GM12878 (cell line): ENCODE measurements around the gene MPPED1. TPM values are rescaled to one million over a fixed set of nuclear protein-coding genes. Genes with fewer than 3 reads are reported as not detected.

ENCODE experiments used
- ATAC-seq: fragments of 200-7000 bp; cut with Tn5 transposase; 3 replicates; pipeline ENCODE4 v1.9.1; 2020; ENCODE audit warnings: mild to moderate bottlenecking, moderate library complexity
- BruUV-seq: library from RNA; stranded (reverse); fragments of 400-500 nt; replicated peaks from 2 replicates; lab custom pipeline; 2021; lab: Mats Ljungman, UMichigan
- CTCF ChIA-PET: fragments of 300-600 bp; sonication (Branson Sonifier 250); formaldehyde crosslinking; extraction: SDS; loops from one replicate; lab custom pipeline; 2021; ENCODE audit warnings: inconsistent platforms; lab: Yijun Ruan, JAX
- POLR2A ChIA-PET: fragments of 350-600 bp; formaldehyde crosslinking; extraction: SDS; loops from one replicate; lab custom pipeline; 2021; ENCODE audit warnings: inconsistent platforms; lab: Charles Lee
- RAD21 ChIA-PET: fragments of 300-600 bp; sonication (Branson Sonifier 250); formaldehyde crosslinking; loops from one replicate; lab custom pipeline; 2023; ENCODE audit warnings: antibody characterized with exemption; ENCODE audit not compliant: unreplicated experiment; lab: Charles Lee
- SMC1A ChIA-PET: fragments of 300-600 bp; sonication (Branson Sonifier 250); formaldehyde crosslinking; loops from one replicate; lab custom pipeline; 2023; ENCODE audit not compliant: unreplicated experiment, uncharacterized antibody; lab: Charles Lee
- DNase-seq: peaks from one replicate; pipeline ENCODE4 v3.0.0-alpha.2; 2011; ENCODE audit warnings: low read depth, low spot score
- FAIRE-seq: peaks from 3 replicates; lab custom pipeline; 2011; peaks lifted over from hg19 to GRCh38; lab: Jason Lieb, UNC
- H2AFZ ChIP-seq: 2 replicates; pipeline ENCODE4 v1.6.0; 2011; ENCODE audit warnings: low read depth, low read length, control low read depth; ENCODE audit not compliant: control insufficient read depth
- H3K27ac ChIP-seq: 2 replicates; pipeline ENCODE4 v1.5.1; 2011; ENCODE audit warnings: control low read depth; ENCODE audit not compliant: control insufficient read depth, insufficient read depth
- H3K27me3 ChIP-seq, 2 experiments: replicated peaks in 1 of 2; 2 replicates each; pipeline versions ENCODE4 v1.6.0 to v1.6.1; 2011; ENCODE audit warnings: low read length in 1 of 2; ENCODE audit not compliant: control insufficient read depth in 2 of 2, insufficient read depth in 2 of 2
- H3K36me3 ChIP-seq, 2 experiments: 2 replicates each; pipeline ENCODE4 v1.5.1; 2011; ENCODE audit warnings: low read length in 1 of 2; ENCODE audit not compliant: control insufficient read depth in 2 of 2, insufficient read depth in 2 of 2
- H3K4me1 ChIP-seq: 2 replicates; pipeline ENCODE4 v1.6.1; 2011; ENCODE audit warnings: mild to moderate bottlenecking, low read length, moderate library complexity, mixed read lengths; ENCODE audit not compliant: control insufficient read depth, insufficient read depth
- H3K4me2 ChIP-seq: 2 replicates; pipeline ENCODE4 v1.6.0; 2011; ENCODE audit warnings: control low read depth; ENCODE audit not compliant: control insufficient read depth, insufficient read depth
- H3K4me3 ChIP-seq: fragments of 200-600 bp; sonication (generic); 2 replicates; pipeline ENCODE4 v1.5.1; 2016
- H3K79me2 ChIP-seq: 2 replicates; pipeline ENCODE4 v1.6.0; 2011; ENCODE audit warnings: low read length; ENCODE audit not compliant: control insufficient read depth, insufficient read depth
- H3K9ac ChIP-seq: 2 replicates; pipeline ENCODE4 v1.8.0; 2011; ENCODE audit warnings: low read length, control low read depth, mixed read lengths; ENCODE audit not compliant: control insufficient read depth, insufficient read depth
- H3K9me3 ChIP-seq: replicated peaks from 3 replicates; pipeline ENCODE4 v1.5.1; 2011; ENCODE audit warnings: mild to moderate bottlenecking, low read length; ENCODE audit not compliant: control insufficient read depth, insufficient read depth
- H4K20me1 ChIP-seq: 2 replicates; pipeline ENCODE4 v1.6.0; 2011; ENCODE audit not compliant: control insufficient read depth, insufficient read depth
- ASH2L ChIP-seq: fragments of 300-600, 200-600 bp; sonication (generic); IDR thresholded peaks from 2 replicates; pipeline ENCODE4 v1.6.1; 2017; ENCODE audit warnings: low read depth, mild to moderate bottlenecking, borderline replicate concordance
- CHD1 ChIP-seq: IDR thresholded peaks from 2 replicates; pipeline ENCODE4 v1.6.1; 2012; ENCODE audit warnings: low read depth, low read length, improper control_type of control experiment
- CREB1 ChIP-seq: IDR thresholded peaks from 2 replicates; pipeline ENCODE4 v1.6.1; 2012; ENCODE audit warnings: low read depth, mild to moderate bottlenecking, inconsistent platforms
- ESRRA ChIP-seq: IDR thresholded peaks from 2 replicates; pipeline ENCODE4 v1.6.1; 2012; ENCODE audit warnings: mild to moderate bottlenecking, low read length, improper control_type of control experiment
- JUND ChIP-seq: IDR thresholded peaks from 2 replicates; pipeline ENCODE4 v1.6.1; 2012; ENCODE audit warnings: low read depth, mild to moderate bottlenecking, low read length, improper control_type of control experiment, moderate library complexity
- NR2F1 ChIP-seq: fragments of 450-650 bp; conservative IDR thresholded peaks from 2 replicates; pipeline ENCODE4 v1.6.1; 2017; ENCODE audit warnings: mild to moderate bottlenecking
- PML ChIP-seq: IDR thresholded peaks from 2 replicates; pipeline ENCODE4 v1.6.1; 2012; ENCODE audit warnings: low read length, inconsistent platforms
- RB1 ChIP-seq: fragments of 450-650 bp; formaldehyde crosslinking; IDR thresholded peaks from 2 replicates; pipeline ENCODE4 v1.6.1; 2017; ENCODE audit warnings: mild to moderate bottlenecking, borderline replicate concordance
- SUPT20H ChIP-seq: IDR thresholded peaks from 2 replicates; pipeline ENCODE4 v1.6.1; 2011; ENCODE audit warnings: low read depth, mild to moderate bottlenecking, low read length, moderate library complexity, borderline replicate concordance; ENCODE audit not compliant: control insufficient read depth
- TARDBP ChIP-seq: IDR thresholded peaks from 2 replicates; pipeline ENCODE4 v1.6.1; 2016; ENCODE audit warnings: borderline replicate concordance
- WGBS: methylation state at CpG from one replicate; pipeline ENCODE4 v1.1.6; 2016; ENCODE audit warnings: low lambda C conversion rate; ENCODE audit not compliant: insufficient replicate concordance, insufficient coverage; ENCODE audit errors: missing lambda C conversion rate; 5-methylcytosine and 5-hydroxymethylcytosine counted together
- in situ Hi-C: fragments of 300-500 bp; cut with MboI; formaldehyde crosslinking; loops from 9 replicates; pipeline ENCODE4 v1.14.3; 2018; ENCODE audit warnings: mixed read lengths
- intact Hi-C: fragments of 100-400 bp; cut with micrococcal nuclease; formaldehyde crosslinking; loops from one replicate; pipeline ENCODE4 v1.14.2; 2022; ENCODE audit not compliant: unreplicated experiment
- polyA plus RNA-seq, 11 experiments: library from polyadenylated mRNA; depleted of rRNA in 4 of 11; unstranded in 6 of 11; stranded (reverse) in 5 of 11; fragments of >200 nt; fragmentation: Nextera tagmentation in 4 of 11; fragmentation: Illumina TruSeq in 1 of 11; extraction: Ambion mirVana in 4 of 11; extraction: Trizol in 1 of 11; gene quantifications; 1 replicate in 1 of 11; 2 replicates in 10 of 11; pipeline versions ENCODE4 v1.2.1 to v1.2.3, GENCODE V29; 2011 to 2016; ENCODE audit warnings: inconsistent platforms in 2 of 11, missing spikeins in 2 of 11, low read depth in 1 of 11
- total RNA-seq, 4 experiments: library from RNA; depleted of rRNA in 3 of 4; stranded (reverse); fragments of >200 nt in 3 of 4; fragmentation: Illumina TruSeq in 1 of 4; extraction: Trizol in 1 of 4; gene quantifications; 2 replicates each; pipeline versions ENCODE4 v1.2.1 to v1.2.3, GENCODE V29; 2013 to 2021

Gene MPPED1
- total and polyA plus RNA-seq, 10 of the 15 experiments (the other 5 are each of a cell fraction or from before 2014, with no cell fraction given): 0.11 TPM; not detected in 9

- H3K9ac ChIP-seq: no peak overlapping the region
- no peaks in the 10 kb centered on the region; a peak in 1 of 4 replicates for H3K27me3 ChIP-seq
- ChIA-PET RAD21 (no interaction called here), POLR2A (no interaction called here), CTCF (no interaction called here), SMC1A (no interaction called here)
- no peak for TF ChIP-seq CHD1
- no peak for TF ChIP-seq NR2F1
- no peak for TF ChIP-seq CREB1
- TF ChIP-seq PML: no peak
- TF ChIP-seq RB1: no peak
- no peak for TF ChIP-seq TARDBP
- no peaks in the 10 kb centered on the region for H3K9me3 ChIP-seq
- FAIRE-seq (no peak), ATAC-seq (no peak), DNase-seq (no peak)
- WGBS: 34% methylated on average over 12 of the region's 12 CpGs
- no peak overlapping the region for H3K4me2 ChIP-seq
- H3K36me3 ChIP-seq: no peaks in the 10 kb centered on the region
- no peak overlapping the region for H2AFZ ChIP-seq
- BruUV-seq: no TSS peak
- H3K27ac ChIP-seq: no peak overlapping the region
- no peaks in the 10 kb centered on the region for H3K4me1 ChIP-seq
- H4K20me1 ChIP-seq: no peaks in the 10 kb centered on the region
- in situ Hi-C loops (no loop called here), intact Hi-C loops (no loop called here)
- no peaks in the 10 kb centered on the region for H3K79me2 ChIP-seq
- no peak overlapping the region for H3K4me3 ChIP-seq
These were observed 117.0 kb downstream of the MPPED1 start for GRCh38 chr22:43528601-43529360.

DNA sequence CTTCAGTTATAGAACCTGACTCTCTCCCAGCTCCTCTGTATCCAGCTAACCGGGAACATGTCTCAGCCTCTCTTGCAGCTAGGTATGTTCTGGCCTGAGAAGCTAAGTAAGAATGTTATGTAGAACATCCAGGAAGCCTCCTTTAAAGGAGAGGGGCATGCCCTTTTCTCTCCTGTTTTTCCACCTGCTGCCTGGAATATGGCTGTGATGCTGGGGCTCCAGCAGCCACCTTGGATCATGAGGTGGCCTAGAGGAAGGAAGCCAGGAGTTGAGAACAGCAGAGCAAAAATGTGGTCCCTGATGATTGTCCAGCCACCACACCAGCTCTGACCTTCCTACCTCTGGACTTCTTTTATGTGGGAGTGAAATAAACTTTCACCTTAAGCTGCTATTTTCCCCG, 117.6 kb downstream of the MPPED1 start:
- Histone ChIP-seq H3K9me3 (no peaks in the 10 kb centered on the region), H3K9ac (no peak overlapping the region), H4K20me1 (no peaks in the 10 kb centered on the region), H3K4me3 (no peak overlapping the region), H3K36me3 (no peaks in the 10 kb centered on the region), H3K27me3 (no peaks in the 10 kb centered on the region; a peak in 1 of 4 replicates), H3K4me1 (no peaks in the 10 kb centered on the region), H3K4me2 (no peak overlapping the region), H3K79me2 (no peaks in the 10 kb centered on the region), H3K27ac (no peak overlapping the region), H2AFZ (no peak overlapping the region)
- WGBS: 47% methylated on average over 2 of the region's 2 CpGs
- SMC1A ChIA-PET: no interaction called here
- CTCF ChIA-PET: no interaction called here
- no peak for DNase-seq
- RAD21 ChIA-PET: no interaction called here
- TF ChIP-seq ESRRA: no peak
- no peak for TF ChIP-seq ASH2L
- TF ChIP-seq SUPT20H: no peak
- no peak for TF ChIP-seq JUND
- no peak for TF ChIP-seq PML
- no TSS peak for BruUV-seq
- POLR2A ChIA-PET: no interaction called here
- ATAC-seq: no peak
- in situ Hi-C loops (no loop called here), intact Hi-C loops (no loop called here)
- no peak for FAIRE-seq
